RWPE1 (cell line): ENCODE data around the gene MID2.
"Not testable (repeated sequence)": the region's sequence is repeated elsewhere in the genome, so short reads cannot be mapped to it uniquely, and the experiment has no call there.

Experiments
- CTCF ChIA-PET: fragments of 350-600 bp; sonication (Branson Sonifier 250); formaldehyde crosslinking; extraction: SDS; loops from one replicate; lab custom pipeline; 2021; lab: Yijun Ruan, JAX
- POLR2A ChIA-PET: fragments of 400-600 bp; formaldehyde crosslinking; extraction: SDS; loops from one replicate; lab custom pipeline; 2020; ENCODE audit warnings: antibody characterized with exemption; ENCODE audit not compliant: low non-redundant PET; lab: Yijun Ruan, JAX
- DNase-seq: peaks from one replicate; pipeline ENCODE4 v3.0.0; 2012; ENCODE audit warnings: low spot score
- H3K27ac ChIP-seq: fragments of 450-650 bp; 2 replicates; pipeline ENCODE4 v1.5.1; 2017
- CTCF ChIP-seq: fragments of 450-650 bp; conservative IDR thresholded peaks from 2 replicates; pipeline ENCODE4 v1.5.1; 2017; ENCODE audit warnings: low read depth, mild to moderate bottlenecking

Gene MID2

GRCh38 chrX:107805179-107805578 is 20.5 kb upstream of the MID2 start:
- TF ChIP-seq CTCF = no peak
- CTCF ChIA-PET = no interaction called here
- no peak overlapping the region for H3K27ac ChIP-seq
- no peak for DNase-seq
- POLR2A ChIA-PET = no interaction called here

- POLR2A ChIA-PET = not testable (repeated sequence)
- CTCF ChIA-PET = interaction anchor here (0.6 kb wide), 1 partner anchor 274 kb away, joined by 5 read pairs; no protein-coding TSS in a partner anchor
Measured at GRCh38 chrX:107810053-107810452, 15.6 kb upstream of the MID2 start.

GRCh38 chrX:107818900-107819521 is 6.7 kb upstream of the MID2 start:
- H3K27ac ChIP-seq = no peak overlapping the region
- POLR2A ChIA-PET = no interaction called here
- CTCF ChIA-PET = no interaction called here
- DNase-seq = no peak
- TF ChIP-seq CTCF = no peak

More at GRCh38 chrX:107810053-107810452, 15.6 kb upstream of the MID2 start:
- not testable (repeated sequence) for DNase-seq, H3K27ac ChIP-seq

- H3K27ac ChIP-seq = no peak overlapping the region
- TF ChIP-seq CTCF = no peak
- CTCF ChIA-PET = no interaction called here
- DNase-seq = no peak
- POLR2A ChIA-PET = no interaction called here
Measured at GRCh38 chrX:107823042-107823441, 2.6 kb upstream of the MID2 start.

GRCh38 chrX:107823456-107823855 is 2.2 kb upstream of the MID2 start:
- no peak for TF ChIP-seq CTCF
- ChIA-PET CTCF (no interaction called here), POLR2A (no interaction called here)
- no peak overlapping the region for H3K27ac ChIP-seq
- DNase-seq = no peak

GRCh38 chrX:107826238-107827029 is 768 bp downstream of the MID2 start:
- H3K27ac ChIP-seq = peak overlapping the region; percentile 79
- ChIA-PET POLR2A (no interaction called here), CTCF (interaction anchor here (0.6 kb wide), 1 partner anchor 375 kb away, joined by 3 read pairs; no protein-coding TSS in a partner anchor)
- no peak for TF ChIP-seq CTCF
- DNase-seq = peak; percentile 11
